ENCODE results near the gene PDZD2.
A peak's percentile ranks its signal among the peaks of the same experiment; 100 is the strongest.

PDZD2 gene

GRCh38 chr5:31798168-31798567 lies 159.2 kb downstream of the PDZD2 start:
- no peak for DNase-seq
- TF ChIP-seq GATA1 (IDR thresholded peaks at IDR 0.05; ENCODE audit: low read depth, low read length) (no peak), POLR2A (IDR thresholded peaks at IDR 0.05; ENCODE audit: low read length) (no peak)

- DNase-seq = no peak
- TF ChIP-seq GATA1 (IDR thresholded peaks at IDR 0.05; ENCODE audit: low read depth, low read length) (no peak), POLR2A (IDR thresholded peaks at IDR 0.05; ENCODE audit: low read length) (no peak)
Measured at GRCh38 chr5:31800351-31800750, 161.4 kb downstream of the PDZD2 start.

- TF ChIP-seq GATA1 (IDR thresholded peaks at IDR 0.05; ENCODE audit: low read depth, low read length) (no peak), POLR2A (IDR thresholded peaks at IDR 0.05; ENCODE audit: low read length) (no peak)
- DNase-seq = no peak
Measured at GRCh38 chr5:31805785-31806400, 167.0 kb downstream of the PDZD2 start.

GRCh38 chr5:31806561-31806960 lies 167.6 kb downstream of the PDZD2 start:
- TF ChIP-seq POLR2A (IDR thresholded peaks at IDR 0.05; ENCODE audit: low read length) = no peak
- TF ChIP-seq GATA1 (IDR thresholded peaks at IDR 0.05; ENCODE audit: low read depth, low read length) = no peak
- DNase-seq = no peak

- no peak for TF ChIP-seq POLR2A (IDR thresholded peaks at IDR 0.05; ENCODE audit: low read length)
- no peak for TF ChIP-seq GATA1 (IDR thresholded peaks at IDR 0.05; ENCODE audit: low read depth, low read length)
- no peak for DNase-seq
Measured at GRCh38 chr5:31807789-31808540, 169.0 kb downstream of the PDZD2 start.

GRCh38 chr5:31809050-31809870 lies 170.3 kb downstream of the PDZD2 start:
- TF ChIP-seq GATA1 (IDR thresholded peaks at IDR 0.05; ENCODE audit: low read depth, low read length) = no peak
- TF ChIP-seq POLR2A (IDR thresholded peaks at IDR 0.05; ENCODE audit: low read length) = no peak
- peak; percentile 42 to 59 for DNase-seq

GRCh38 chr5:31811210-31811609 lies 172.3 kb downstream of the PDZD2 start:
- peak; percentile 20 to 32 for DNase-seq

GRCh38 chr5:31815376-31815775 lies 176.4 kb downstream of the PDZD2 start:
- TF ChIP-seq GATA1 (IDR thresholded peaks at IDR 0.05; ENCODE audit: low read depth, low read length) (no peak), POLR2A (IDR thresholded peaks at IDR 0.05; ENCODE audit: low read length) (no peak)
- DNase-seq = no peak

More at GRCh38 chr5:31811210-31811609, 172.3 kb downstream of the PDZD2 start:
- no peak for TF ChIP-seq GATA1 (IDR thresholded peaks at IDR 0.05; ENCODE audit: low read depth, low read length)
- TF ChIP-seq POLR2A (IDR thresholded peaks at IDR 0.05; ENCODE audit: low read length) = no peak

- no peak for DNase-seq
- TF ChIP-seq POLR2A (IDR thresholded peaks at IDR 0.05; ENCODE audit: low read length) = no peak
- TF ChIP-seq GATA1 (IDR thresholded peaks at IDR 0.05; ENCODE audit: low read depth, low read length) = no peak
Measured at GRCh38 chr5:31819926-31820516, 181.1 kb downstream of the PDZD2 start.

GRCh38 chr5:31823472-31823871 lies 184.5 kb downstream of the PDZD2 start:
- no peak for TF ChIP-seq POLR2A (IDR thresholded peaks at IDR 0.05; ENCODE audit: low read length)
- no peak for TF ChIP-seq GATA1 (IDR thresholded peaks at IDR 0.05; ENCODE audit: low read depth, low read length)
- no peak for DNase-seq

GRCh38 chr5:31824869-31825517 lies 186.1 kb downstream of the PDZD2 start:
- no peak for DNase-seq
- no peak for TF ChIP-seq POLR2A (IDR thresholded peaks at IDR 0.05; ENCODE audit: low read length)
- TF ChIP-seq GATA1 (IDR thresholded peaks at IDR 0.05; ENCODE audit: low read depth, low read length) = no peak

GRCh38 chr5:31825518-31826068 lies 186.7 kb downstream of the PDZD2 start:
- no peak for TF ChIP-seq GATA1 (IDR thresholded peaks at IDR 0.05; ENCODE audit: low read depth, low read length)
- no peak for TF ChIP-seq POLR2A (IDR thresholded peaks at IDR 0.05; ENCODE audit: low read length)
- peak; percentile 35 to 54 for DNase-seq

- TF ChIP-seq POLR2A (IDR thresholded peaks at IDR 0.05; ENCODE audit: low read length) (no peak), GATA1 (IDR thresholded peaks at IDR 0.05; ENCODE audit: low read depth, low read length) (no peak)
- DNase-seq = no peak
Measured at GRCh38 chr5:31827867-31828266, 188.9 kb downstream of the PDZD2 start.
